ENCODE measurements around the gene CDC16. TPM values are rescaled to one million over a fixed set of nuclear protein-coding genes. Genes with fewer than 3 reads are reported as not detected.
A peak's percentile ranks its signal among the peaks of the same experiment; 100 is the strongest.

CDC16 gene
- total RNA-seq, 1 experiment from 2014 or later = 71.6 TPM

- no peak overlapping the region for H3K4me3 ChIP-seq
- peaks cover 79% of the 10 kb centered on the region for H3K36me3 ChIP-seq
- H3K27me3 ChIP-seq = no peaks in the 10 kb centered on the region
- no peak for DNase-seq
- H3K9me3 ChIP-seq = no peaks in the 10 kb centered on the region
Measured at GRCh38 chr13:114272977-114273376, 38.3 kb downstream of the CDC16 start.

GRCh38 chr13:114275304-114275703, 40.6 kb downstream of the CDC16 start:
- no peak overlapping the region for H3K4me3 ChIP-seq
- no peak for DNase-seq
- H3K9me3 ChIP-seq = no peaks in the 10 kb centered on the region
- H3K27me3 ChIP-seq = no peaks in the 10 kb centered on the region
- peaks cover 71% of the 10 kb centered on the region for H3K36me3 ChIP-seq

DNA sequence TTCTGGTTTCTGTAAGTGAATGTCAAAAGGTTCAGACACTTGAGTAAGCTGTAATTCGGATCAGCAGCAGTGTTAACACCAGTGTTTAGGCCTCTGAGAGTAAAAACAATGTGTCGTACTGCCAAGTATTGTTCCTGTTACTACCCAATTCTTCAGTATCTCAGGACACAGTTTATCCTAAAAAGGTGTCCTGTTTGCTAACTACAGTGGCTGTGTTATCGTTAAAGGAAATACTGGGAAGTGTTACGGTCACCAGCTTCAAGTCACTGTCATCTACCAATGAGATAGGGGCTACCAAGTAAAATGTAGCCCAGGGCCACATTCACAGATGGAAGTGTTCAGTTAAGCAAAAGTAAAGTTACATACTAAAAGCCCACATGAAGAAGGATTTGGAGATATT, 44.4 kb downstream of the CDC16 start:
- Histone ChIP-seq H3K36me3 (peaks cover 55% of the 10 kb centered on the region), H3K27me3 (no peaks in the 10 kb centered on the region), H3K4me3 (no peak overlapping the region), H3K9me3 (no peaks in the 10 kb centered on the region)
- no peak for DNase-seq

DNA sequence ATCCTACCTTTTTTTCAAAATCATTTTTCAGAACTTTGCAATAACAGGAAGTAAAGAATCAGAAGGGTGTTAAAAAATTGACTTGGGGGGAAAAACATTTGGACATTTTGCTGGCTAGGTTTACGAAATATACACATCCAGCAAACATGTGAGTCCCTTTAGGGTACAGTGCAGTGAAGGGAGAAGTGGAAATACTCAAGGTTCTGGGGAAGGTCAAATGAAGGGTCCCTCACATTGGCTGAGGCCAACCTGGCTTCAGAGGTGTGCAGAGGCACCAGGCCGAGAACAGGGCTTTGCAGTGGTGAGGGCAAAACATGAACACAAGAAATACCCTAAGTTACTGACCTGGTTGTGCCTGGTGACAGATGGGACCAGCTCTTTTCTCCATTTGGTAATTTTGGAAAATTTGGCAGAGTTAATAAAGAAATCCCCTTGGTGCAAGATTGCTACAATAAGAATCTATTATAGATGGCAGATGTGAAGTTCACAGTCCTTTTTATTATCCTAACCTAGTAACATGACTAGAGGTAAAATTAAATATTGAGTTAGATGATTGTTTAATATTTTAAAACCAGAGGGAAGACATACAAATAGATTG, 45.2 kb downstream of the CDC16 start:
- peaks cover 49% of the 10 kb centered on the region for H3K36me3 ChIP-seq
- no peaks in the 10 kb centered on the region for H3K27me3 ChIP-seq
- DNase-seq = no peak
- H3K4me3 ChIP-seq = no peak overlapping the region; the same call in 1 of the 2 replicates
- H3K9me3 ChIP-seq = no peaks in the 10 kb centered on the region

- Histone ChIP-seq H3K4me3 (peak within 1 kb of the TSS; percentile 82), H3K36me3 (peaks cover 40% of the 10 kb centered on the region), H3K27me3 (no peaks in the 10 kb centered on the region), H3K9me3 (no peaks in the 10 kb centered on the region)
- DNase-seq = peak; percentile 94
Measured at GRCh38 chr13:114281351-114282040, 46.8 kb downstream of the CDC16 start, which contains the start of gene UPF3A. UPF3A (plus strand) TSS chr13:114281601; CDS start chr13:114281640, 39 bp downstream.

DNA sequence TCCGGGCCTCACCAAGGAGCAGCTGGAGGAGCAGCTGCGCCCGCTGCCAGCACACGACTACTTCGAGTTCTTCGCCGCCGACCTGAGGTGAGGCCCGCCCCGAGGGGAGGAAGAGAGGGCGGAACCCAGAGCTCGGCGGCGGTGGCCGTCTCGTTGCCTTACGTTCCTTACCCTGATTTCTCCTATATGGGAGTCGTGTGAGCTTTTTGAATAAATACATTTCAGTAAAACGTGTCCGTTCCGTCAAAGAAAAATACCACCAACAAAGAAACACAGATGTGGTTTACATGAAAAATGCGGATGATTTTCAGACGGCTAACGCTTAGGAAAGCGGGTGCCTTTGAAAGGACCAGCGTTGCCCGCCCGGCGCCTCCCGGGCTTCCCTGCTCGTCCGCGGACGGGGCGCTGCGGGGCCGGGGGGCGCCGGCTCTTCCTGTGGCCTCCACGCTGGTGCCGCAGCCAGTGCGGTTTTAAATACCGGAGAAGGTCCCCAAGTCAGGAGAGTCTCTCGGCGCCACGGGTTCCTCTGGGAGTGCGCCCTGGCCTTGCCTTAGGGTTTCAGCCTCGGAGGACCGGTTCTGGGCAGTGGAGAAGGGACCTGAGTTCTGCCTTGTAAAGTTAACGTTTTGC, 47.5 kb downstream of the CDC16 start:
- peak; percentile 43 for DNase-seq
- Histone ChIP-seq H3K36me3 (peaks cover 41% of the 10 kb centered on the region), H3K4me3 (peak overlapping the region; percentile 82), H3K27me3 (no peaks in the 10 kb centered on the region), H3K9me3 (no peaks in the 10 kb centered on the region)

GRCh38 chr13:114283576-114283975, 48.9 kb downstream of the CDC16 start:
- H3K9me3 ChIP-seq = no peaks in the 10 kb centered on the region
- H3K36me3 ChIP-seq = peaks cover 43% of the 10 kb centered on the region
- no peak overlapping the region for H3K4me3 ChIP-seq
- DNase-seq = no peak
- H3K27me3 ChIP-seq = no peaks in the 10 kb centered on the region

GRCh38 chr13:114284680-114285079, 50.0 kb downstream of the CDC16 start:
- H3K4me3 ChIP-seq = no peak overlapping the region
- no peaks in the 10 kb centered on the region for H3K9me3 ChIP-seq
- H3K36me3 ChIP-seq = peaks cover 39% of the 10 kb centered on the region
- no peak for DNase-seq
- no peaks in the 10 kb centered on the region for H3K27me3 ChIP-seq

GRCh38 chr13:114285166-114285808, 50.6 kb downstream of the CDC16 start:
- DNase-seq = no peak
- Histone ChIP-seq H3K9me3 (no peaks in the 10 kb centered on the region), H3K36me3 (peaks cover 40% of the 10 kb centered on the region), H3K4me3 (no peak overlapping the region), H3K27me3 (no peaks in the 10 kb centered on the region)

DNA sequence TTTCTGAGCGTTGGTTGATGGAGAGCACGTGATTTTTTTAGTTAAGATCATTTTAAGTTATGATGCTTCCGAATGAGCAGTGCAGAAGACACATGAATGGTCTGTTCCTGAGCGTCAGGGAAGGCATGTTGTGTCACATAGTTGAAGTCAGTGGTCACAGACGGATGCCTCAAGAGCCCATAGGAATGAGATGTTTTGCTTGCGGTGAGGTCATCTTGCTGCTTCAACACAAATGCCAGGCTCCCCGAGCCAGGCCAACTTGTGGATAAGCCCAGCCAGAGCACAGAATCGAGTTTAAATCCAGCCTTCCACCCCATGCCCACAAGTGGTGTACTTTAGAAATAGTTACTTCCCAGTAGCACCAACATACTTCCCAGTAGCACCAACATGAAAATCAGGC, 52.1 kb downstream of the CDC16 start:
- peaks cover 50% of the 10 kb centered on the region for H3K36me3 ChIP-seq
- DNase-seq = no peak
- H3K4me3 ChIP-seq = no peak overlapping the region
- H3K9me3 ChIP-seq = no peaks in the 10 kb centered on the region
- H3K27me3 ChIP-seq = no peaks in the 10 kb centered on the region

- Histone ChIP-seq H3K36me3 (peaks cover 55% of the 10 kb centered on the region), H3K9me3 (no peaks in the 10 kb centered on the region), H3K4me3 (no peak overlapping the region), H3K27me3 (no peaks in the 10 kb centered on the region)
- no peak for DNase-seq
Measured at GRCh38 chr13:114288157-114288591, 53.5 kb downstream of the CDC16 start.

GRCh38 chr13:114296448-114296847, 61.8 kb downstream of the CDC16 start:
- peaks cover 39% of the 10 kb centered on the region for H3K36me3 ChIP-seq
- H3K4me3 ChIP-seq = no peak overlapping the region
- no peaks in the 10 kb centered on the region for H3K9me3 ChIP-seq
- H3K27me3 ChIP-seq = no peaks in the 10 kb centered on the region
- no peak for DNase-seq

DNA sequence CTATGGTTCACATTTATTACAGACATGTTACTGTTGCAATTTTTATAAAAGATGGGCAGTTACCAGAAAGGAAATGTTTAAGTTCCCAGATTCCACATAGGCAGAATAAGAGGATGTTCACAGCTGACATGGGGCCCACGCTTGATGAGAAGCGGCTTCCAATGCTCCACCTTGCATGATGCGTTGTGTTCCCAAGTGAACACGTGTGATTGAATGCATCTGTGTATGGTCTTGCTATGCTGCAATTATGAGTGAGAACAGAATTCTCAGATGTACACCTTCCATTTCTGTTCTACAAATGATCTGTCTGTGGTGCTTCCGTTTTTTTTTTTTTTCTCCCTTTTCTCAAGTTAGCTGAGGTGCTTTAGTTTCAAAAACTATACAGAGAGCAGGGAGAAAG, 62.2 kb downstream of the CDC16 start:
- no peak for DNase-seq
- H3K36me3 ChIP-seq = peaks cover 38% of the 10 kb centered on the region
- H3K9me3 ChIP-seq = no peaks in the 10 kb centered on the region
- no peak overlapping the region for H3K4me3 ChIP-seq
- no peaks in the 10 kb centered on the region for H3K27me3 ChIP-seq

- DNase-seq = no peak
Measured at GRCh38 chr13:114298866-114299265, 64.2 kb downstream of the CDC16 start.

GRCh38 chr13:114299604-114300305, 65.1 kb downstream of the CDC16 start:
- no peaks in the 10 kb centered on the region for H3K27me3 ChIP-seq
- H3K9me3 ChIP-seq = no peaks in the 10 kb centered on the region
- no peak for DNase-seq
- H3K4me3 ChIP-seq = no peak overlapping the region
- peaks cover 25% of the 10 kb centered on the region for H3K36me3 ChIP-seq

More at GRCh38 chr13:114298866-114299265, 64.2 kb downstream of the CDC16 start:
- Histone ChIP-seq H3K4me3 (no peak overlapping the region), H3K27me3 (no peaks in the 10 kb centered on the region), H3K9me3 (no peaks in the 10 kb centered on the region), H3K36me3 (peaks cover 31% of the 10 kb centered on the region)

GRCh38 chr13:114303700-114304327, 69.1 kb downstream of the CDC16 start:
- no peak overlapping the region for H3K4me3 ChIP-seq
- H3K36me3 ChIP-seq = peaks cover 15% of the 10 kb centered on the region
- no peak for DNase-seq
- no peaks in the 10 kb centered on the region for H3K27me3 ChIP-seq
- no peaks in the 10 kb centered on the region for H3K9me3 ChIP-seq
